Activated naive CD4-positive, alpha-beta T cell treated with anti-CD3 and anti-CD28 coated beads, Interleukin-2, amount 10 ng/mL, durations not matched to agents 7 days and 5 days (primary cell): ENCODE measurements around the gene DCXR.

Experiments used
- CTCF ChIA-PET: fragments of 350-600 bp; sonication (Branson Sonifier 250); formaldehyde crosslinking; loops from one replicate; lab custom pipeline; 2021; ENCODE audit warnings: antibody characterized with exemption; lab: Charles Lee
- DNase-seq: peaks from one replicate; pipeline ENCODE4 v3.0.0-alpha.2; 2020
- H3K27ac Mint-ChIP-seq: one replicate; pipeline ENCODE4 v1.8.0; 2021; ENCODE audit warnings: mild to moderate bottlenecking, moderate library complexity, mixed read lengths
- H3K27me3 Mint-ChIP-seq: one replicate; pipeline ENCODE4 v1.8.0; 2021; ENCODE audit warnings: mild to moderate bottlenecking, mixed read lengths
- H3K36me3 Mint-ChIP-seq: one replicate; pipeline ENCODE4 v1.8.0; 2021; ENCODE audit warnings: mixed read lengths
- H3K4me1 Mint-ChIP-seq: one replicate; pipeline ENCODE4 v1.8.0; 2021; ENCODE audit warnings: mixed read lengths
- H3K4me3 Mint-ChIP-seq: one replicate; pipeline ENCODE4 v1.8.0; 2021; ENCODE audit warnings: mild to moderate bottlenecking, moderate library complexity, mixed read lengths
- H3K9me3 Mint-ChIP-seq: one replicate; pipeline ENCODE4 v1.8.0; 2021; ENCODE audit warnings: mixed read lengths

Gene DCXR

GRCh38 chr17:82078433-82078832, 40.9 kb upstream of the DCXR start:
- no peak for DNase-seq
- no peaks in the 10 kb centered on the region for H3K4me1 Mint-ChIP-seq
- CTCF ChIA-PET, result no interaction called here
- H3K4me3 Mint-ChIP-seq, result no peak overlapping the region
- no peak overlapping the region for H3K27ac Mint-ChIP-seq
- peaks cover 19% of the 10 kb centered on the region for H3K36me3 Mint-ChIP-seq
- H3K9me3 Mint-ChIP-seq, result no peaks in the 10 kb centered on the region
- peaks cover 4% of the 10 kb centered on the region for H3K27me3 Mint-ChIP-seq

- Mint-ChIP-seq H3K4me1 (no peaks in the 10 kb centered on the region), H3K9me3 (no peaks in the 10 kb centered on the region), H3K27me3 (peaks cover 10% of the 10 kb centered on the region), H3K4me3 (no peak overlapping the region), H3K27ac (no peak overlapping the region), H3K36me3 (peaks cover 14% of the 10 kb centered on the region)
- DNase-seq, result no peak
- CTCF ChIA-PET, result no interaction called here
These were observed 40.3 kb upstream of the DCXR start for GRCh38 chr17:82077617-82078358.

- peaks cover 16% of the 10 kb centered on the region for H3K27me3 Mint-ChIP-seq
- DNase-seq, result no peak
- no peak overlapping the region for H3K27ac Mint-ChIP-seq
- H3K9me3 Mint-ChIP-seq, result no peaks in the 10 kb centered on the region
- no peaks in the 10 kb centered on the region for H3K4me1 Mint-ChIP-seq
- CTCF ChIA-PET, result no interaction called here
- H3K36me3 Mint-ChIP-seq, result peaks cover 14% of the 10 kb centered on the region
- no peak overlapping the region for H3K4me3 Mint-ChIP-seq
These were observed 39.5 kb upstream of the DCXR start for GRCh38 chr17:82076785-82077591.

- Mint-ChIP-seq H3K9me3 (no peaks in the 10 kb centered on the region), H3K36me3 (peaks cover 14% of the 10 kb centered on the region), H3K27ac (no peak overlapping the region), H3K27me3 (peaks cover 16% of the 10 kb centered on the region), H3K4me1 (no peaks in the 10 kb centered on the region), H3K4me3 (no peak overlapping the region)
- DNase-seq, result no peak
- CTCF ChIA-PET, result no interaction called here
These were observed 38.7 kb upstream of the DCXR start for GRCh38 chr17:82076018-82076784.

GRCh38 chr17:82073446-82073845, 35.9 kb upstream of the DCXR start:
- Mint-ChIP-seq H3K9me3 (no peaks in the 10 kb centered on the region), H3K4me1 (no peaks in the 10 kb centered on the region), H3K36me3 (peaks cover 3% of the 10 kb centered on the region), H3K27me3 (peaks cover 21% of the 10 kb centered on the region), H3K4me3 (no peak overlapping the region), H3K27ac (no peak overlapping the region)
- CTCF ChIA-PET, result no interaction called here
- no peak for DNase-seq

- DNase-seq, result no peak
- H3K36me3 Mint-ChIP-seq, result no peaks in the 10 kb centered on the region
- H3K4me3 Mint-ChIP-seq, result no peak overlapping the region
- no peaks in the 10 kb centered on the region for H3K9me3 Mint-ChIP-seq
- H3K27me3 Mint-ChIP-seq, result peaks cover 21% of the 10 kb centered on the region
- H3K27ac Mint-ChIP-seq, result no peak overlapping the region
- H3K4me1 Mint-ChIP-seq, result no peaks in the 10 kb centered on the region
- CTCF ChIA-PET, result no interaction called here
These were observed 35.3 kb upstream of the DCXR start for GRCh38 chr17:82072827-82073226.

- no peak overlapping the region for H3K4me3 Mint-ChIP-seq
- no peak for DNase-seq
- CTCF ChIA-PET, result interaction anchor here (0.7 kb wide), 1 partner anchor 103 kb away, joined by 3 read pairs; no protein-coding TSS in a partner anchor
- H3K36me3 Mint-ChIP-seq, result no peaks in the 10 kb centered on the region
- peaks cover 11% of the 10 kb centered on the region for H3K4me1 Mint-ChIP-seq
- peak overlapping the region; percentile 35 for H3K27ac Mint-ChIP-seq
- H3K27me3 Mint-ChIP-seq, result peaks cover 21% of the 10 kb centered on the region
- H3K9me3 Mint-ChIP-seq, result no peaks in the 10 kb centered on the region
These were observed 33.1 kb upstream of the DCXR start for GRCh38 chr17:82070611-82071010.

- Mint-ChIP-seq H3K27ac (peak within 1 kb of the TSS; percentile 90), H3K9me3 (no peaks in the 10 kb centered on the region), H3K4me3 (peak within 1 kb of the TSS; percentile 84), H3K27me3 (peaks cover 4% of the 10 kb centered on the region), H3K36me3 (peaks cover 2% of the 10 kb centered on the region), H3K4me1 (peaks cover 20% of the 10 kb centered on the region)
- peak; percentile 73 for DNase-seq
- CTCF ChIA-PET, result interaction anchor here (1.7 kb wide), 1 partner anchor 28 kb away, joined by 4 read pairs; the partner anchor contains the start of gene DCXR
These were observed 28.3 kb upstream of the DCXR start, which contains the start of gene DUS1L for GRCh38 chr17:82065638-82066303. DUS1L (minus strand) TSS chr17:82065804; CDS start chr17:82065059, 745 bp downstream.

GRCh38 chr17:82065193-82065637, 27.7 kb upstream of the DCXR start:
- Mint-ChIP-seq H3K4me1 (peaks cover 20% of the 10 kb centered on the region), H3K27me3 (peaks cover 3% of the 10 kb centered on the region), H3K4me3 (peak overlapping the region; percentile 66), H3K27ac (peak overlapping the region; percentile 68), H3K9me3 (no peaks in the 10 kb centered on the region), H3K36me3 (peaks cover 6% of the 10 kb centered on the region)
- CTCF ChIA-PET, result no interaction called here
- peak; percentile 55 for DNase-seq

- no peaks in the 10 kb centered on the region for H3K9me3 Mint-ChIP-seq
- CTCF ChIA-PET, result no interaction called here
These were observed 27.1 kb upstream of the DCXR start for GRCh38 chr17:82064433-82065192.

GRCh38 chr17:82063424-82064415, 26.2 kb upstream of the DCXR start:
- peak overlapping the region; percentile 66 for H3K4me3 Mint-ChIP-seq
- H3K4me1 Mint-ChIP-seq, result peaks cover 20% of the 10 kb centered on the region
- CTCF ChIA-PET, result no interaction called here
- H3K36me3 Mint-ChIP-seq, result peaks cover 8% of the 10 kb centered on the region
- no peaks in the 10 kb centered on the region for H3K27me3 Mint-ChIP-seq
- no peaks in the 10 kb centered on the region for H3K9me3 Mint-ChIP-seq
- no peak for DNase-seq
- H3K27ac Mint-ChIP-seq, result peak overlapping the region; percentile 37

More at GRCh38 chr17:82064433-82065192, 27.1 kb upstream of the DCXR start:
- DNase-seq, result no peak
- peak overlapping the region; percentile 68 for H3K27ac Mint-ChIP-seq
- H3K4me1 Mint-ChIP-seq, result peaks cover 20% of the 10 kb centered on the region
- peaks cover 8% of the 10 kb centered on the region for H3K36me3 Mint-ChIP-seq
- H3K27me3 Mint-ChIP-seq, result no peaks in the 10 kb centered on the region
- H3K4me3 Mint-ChIP-seq, result peak overlapping the region; percentile 66

GRCh38 chr17:82062984-82063368, 25.5 kb upstream of the DCXR start:
- CTCF ChIA-PET, result no interaction called here
- Mint-ChIP-seq H3K27me3 (no peaks in the 10 kb centered on the region), H3K27ac (peak overlapping the region; percentile 37), H3K4me3 (no peak overlapping the region), H3K36me3 (peaks cover 10% of the 10 kb centered on the region), H3K9me3 (no peaks in the 10 kb centered on the region), H3K4me1 (peaks cover 20% of the 10 kb centered on the region)
- DNase-seq, result no peak
